Fibroblast of skin of back (primary cell): Measurements from ENCODE around the gene MYBPC2.
A peak's percentile ranks its signal among the peaks of the same experiment; 100 is the strongest.

Source experiments
- DNase-seq: peaks from one replicate; pipeline ENCODE4 v3.0.0-alpha.2; 2013

The MYBPC2 gene

GRCh38 chr19:50410109-50410508 is 22.6 kb upstream of the MYBPC2 start:
- DNase-seq: no peak

- DNase-seq: no peak
These were observed 20.3 kb upstream of the MYBPC2 start for GRCh38 chr19:50412419-50412818.

GRCh38 chr19:50413096-50413495 is 19.6 kb upstream of the MYBPC2 start:
- no peak for DNase-seq

- DNase-seq: no peak
These were observed 19.2 kb upstream of the MYBPC2 start for GRCh38 chr19:50413531-50413930.

GRCh38 chr19:50414864-50415660 is 17.6 kb upstream of the MYBPC2 start:
- peak; percentile 45 for DNase-seq

- DNase-seq: no peak
These were observed 17.0 kb upstream of the MYBPC2 start for GRCh38 chr19:50415661-50416033.

GRCh38 chr19:50416034-50416977 is 16.4 kb upstream of the MYBPC2 start:
- no peak for DNase-seq

GRCh38 chr19:50417111-50418081 is 15.3 kb upstream of the MYBPC2 start:
- DNase-seq: no peak

GRCh38 chr19:50418176-50419021 is 14.3 kb upstream of the MYBPC2 start, which contains the start of gene SPIB:
Gene SPIB, plus strand, starts transcription at chr19:50418938. Its CDS starts 25 bp downstream, at chr19:50418963.
- no peak for DNase-seq

GRCh38 chr19:50419022-50419579 is 13.6 kb upstream of the MYBPC2 start:
- DNase-seq: no peak

GRCh38 chr19:50419580-50420035 is 13.1 kb upstream of the MYBPC2 start:
- DNase-seq: no peak

GRCh38 chr19:50420127-50420526 is 12.6 kb upstream of the MYBPC2 start:
- DNase-seq: no peak

- no peak for DNase-seq
These were observed 11.9 kb upstream of the MYBPC2 start for GRCh38 chr19:50420808-50421207.

- DNase-seq: no peak
These were observed 10.1 kb upstream of the MYBPC2 start for GRCh38 chr19:50422397-50423278.

GRCh38 chr19:50423279-50424113 is 9.2 kb upstream of the MYBPC2 start:
- DNase-seq: no peak

- DNase-seq: no peak
These were observed 7.1 kb upstream of the MYBPC2 start for GRCh38 chr19:50425581-50425980.

- no peak for DNase-seq
These were observed 5.3 kb upstream of the MYBPC2 start for GRCh38 chr19:50427318-50427925.

GRCh38 chr19:50427997-50428425 is 4.7 kb upstream of the MYBPC2 start:
- DNase-seq: peak; percentile 30
